RWPE1 (cell line): ENCODE data around the gene KSR1.

Experiments
- CTCF ChIA-PET: fragments of 350-600 bp; sonication (Branson Sonifier 250); formaldehyde crosslinking; extraction: SDS; loops from one replicate; lab custom pipeline; 2021; lab: Yijun Ruan, JAX
- POLR2A ChIA-PET: fragments of 400-600 bp; formaldehyde crosslinking; extraction: SDS; loops from one replicate; lab custom pipeline; 2020; ENCODE audit warnings: antibody characterized with exemption; ENCODE audit not compliant: low non-redundant PET; lab: Yijun Ruan, JAX
- DNase-seq: peaks from one replicate; pipeline ENCODE4 v3.0.0; 2012; ENCODE audit warnings: low spot score
- H3K27ac ChIP-seq: fragments of 450-650 bp; 2 replicates; pipeline ENCODE4 v1.5.1; 2017
- TF ChIP-seq, protein P1 (sequence below): fragments of 450-650 bp; conservative IDR thresholded peaks from 2 replicates; pipeline ENCODE4 v1.5.1; 2017; ENCODE audit warnings: low read depth, mild to moderate bottlenecking

KSR1 gene

DNA sequence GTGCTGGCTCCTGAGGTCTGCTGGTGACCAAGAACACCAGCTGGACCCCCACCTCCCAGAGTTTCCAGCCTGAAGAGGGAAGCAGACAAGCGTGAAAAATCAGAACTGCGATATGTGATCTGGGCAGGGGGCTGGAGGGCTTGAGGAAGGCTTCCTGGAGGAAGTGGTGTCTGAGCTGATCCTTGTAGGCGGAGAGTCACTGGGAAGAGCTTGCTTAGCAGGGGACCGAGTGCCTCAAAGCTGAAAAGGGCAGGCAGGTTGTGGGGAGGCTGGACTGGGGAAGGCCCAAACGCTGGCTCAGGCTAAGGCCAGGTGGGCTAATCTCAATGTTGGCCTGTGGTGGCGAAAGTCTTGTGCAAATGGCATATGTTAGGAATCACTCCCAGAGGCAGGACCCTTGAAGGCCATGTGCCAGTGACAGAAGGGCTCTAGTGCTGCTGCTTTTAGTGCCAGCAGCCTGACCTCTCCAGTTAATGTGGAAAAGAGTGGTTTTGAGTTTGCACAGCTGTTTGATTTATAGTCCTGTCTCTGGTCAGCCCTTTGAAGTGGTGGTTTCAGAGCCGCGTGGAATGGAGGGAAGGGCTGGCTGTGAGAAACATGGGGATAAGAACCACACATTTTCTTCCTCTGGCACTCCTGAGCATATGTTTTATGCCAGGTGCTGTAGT lies 89.4 kb downstream of the KSR1 start:
- DNase-seq: no peak
- TF ChIP-seq, protein P1, sequence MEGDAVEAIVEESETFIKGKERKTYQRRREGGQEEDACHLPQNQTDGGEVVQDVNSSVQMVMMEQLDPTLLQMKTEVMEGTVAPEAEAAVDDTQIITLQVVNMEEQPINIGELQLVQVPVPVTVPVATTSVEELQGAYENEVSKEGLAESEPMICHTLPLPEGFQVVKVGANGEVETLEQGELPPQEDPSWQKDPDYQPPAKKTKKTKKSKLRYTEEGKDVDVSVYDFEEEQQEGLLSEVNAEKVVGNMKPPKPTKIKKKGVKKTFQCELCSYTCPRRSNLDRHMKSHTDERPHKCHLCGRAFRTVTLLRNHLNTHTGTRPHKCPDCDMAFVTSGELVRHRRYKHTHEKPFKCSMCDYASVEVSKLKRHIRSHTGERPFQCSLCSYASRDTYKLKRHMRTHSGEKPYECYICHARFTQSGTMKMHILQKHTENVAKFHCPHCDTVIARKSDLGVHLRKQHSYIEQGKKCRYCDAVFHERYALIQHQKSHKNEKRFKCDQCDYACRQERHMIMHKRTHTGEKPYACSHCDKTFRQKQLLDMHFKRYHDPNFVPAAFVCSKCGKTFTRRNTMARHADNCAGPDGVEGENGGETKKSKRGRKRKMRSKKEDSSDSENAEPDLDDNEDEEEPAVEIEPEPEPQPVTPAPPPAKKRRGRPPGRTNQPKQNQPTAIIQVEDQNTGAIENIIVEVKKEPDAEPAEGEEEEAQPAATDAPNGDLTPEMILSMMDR: no peak
- no peak overlapping the region for H3K27ac ChIP-seq
- ChIA-PET CTCF (interaction anchor here (1.3 kb wide), 1 partner anchor 15 kb away, joined by 3 read pairs; no protein-coding TSS in a partner anchor), POLR2A (no interaction called here)

DNA sequence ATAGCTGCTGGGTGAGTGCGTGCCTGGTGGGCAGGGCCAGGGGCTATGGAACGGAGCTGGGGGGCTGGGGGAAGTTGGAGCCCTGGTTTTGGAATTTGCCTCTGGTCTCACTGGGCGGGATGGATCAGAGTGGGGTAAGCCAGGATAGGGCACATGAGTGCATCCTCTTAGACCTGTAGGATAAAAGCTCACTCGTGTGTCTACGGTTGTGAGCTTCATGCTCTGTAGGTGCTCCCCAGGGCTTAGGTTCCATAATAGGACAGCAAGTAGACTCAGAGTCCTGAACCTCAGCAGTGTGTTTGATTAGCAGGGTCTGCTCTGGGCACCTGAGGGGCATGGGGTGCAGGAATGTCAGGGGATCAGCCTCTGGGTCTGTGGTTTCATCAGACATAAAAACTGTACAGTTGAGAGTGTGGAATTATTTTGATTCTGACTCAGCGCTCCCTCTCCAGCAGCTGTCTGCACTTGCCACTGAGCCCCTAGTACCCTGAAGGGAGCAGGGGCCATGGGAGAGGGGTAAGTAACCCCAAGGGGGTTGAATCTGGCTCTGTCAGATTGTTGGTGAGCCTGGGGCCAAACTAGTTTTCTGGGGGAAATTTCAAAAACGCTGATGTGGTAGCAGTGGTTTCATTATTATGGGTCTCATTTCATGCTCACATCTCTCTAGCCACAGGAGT lies 90.5 kb downstream of the KSR1 start:
- ChIA-PET CTCF (interaction anchor here (0.7 to 1.3 kb wide), 2 partner anchors 14 to 108 kb away, joined by 3 to 5 read pairs; no protein-coding TSS in a partner anchor), POLR2A (no interaction called here)
- TF ChIP-seq, protein P1: no peak
- H3K27ac ChIP-seq: no peak overlapping the region
- DNase-seq: no peak

DNA sequence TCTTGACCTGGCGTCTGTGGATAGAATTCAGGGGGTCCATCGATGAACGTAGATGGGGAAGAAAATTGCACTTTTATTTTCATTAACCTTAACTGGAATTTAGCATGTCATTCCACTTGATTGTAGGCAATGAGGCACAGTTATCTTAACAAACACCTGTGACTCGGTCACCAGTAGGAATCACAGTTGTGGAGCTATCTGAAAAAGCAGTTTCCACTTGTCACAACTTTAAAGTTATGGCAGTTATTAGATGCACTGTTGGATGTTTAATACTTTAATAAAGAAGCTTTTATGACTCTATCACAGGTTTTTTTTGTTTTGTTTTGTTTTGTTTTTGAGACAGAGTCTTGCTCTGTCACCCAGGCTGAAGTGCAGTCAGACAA lies 91.0 kb downstream of the KSR1 start:
- TF ChIP-seq, protein P1: no peak
- no peak overlapping the region for H3K27ac ChIP-seq
- POLR2A ChIA-PET: no interaction called here
- CTCF ChIA-PET: interaction anchor here (0.7 kb wide), 1 partner anchor 14 kb away, joined by 5 read pairs; no protein-coding TSS in a partner anchor
- no peak for DNase-seq

DNA sequence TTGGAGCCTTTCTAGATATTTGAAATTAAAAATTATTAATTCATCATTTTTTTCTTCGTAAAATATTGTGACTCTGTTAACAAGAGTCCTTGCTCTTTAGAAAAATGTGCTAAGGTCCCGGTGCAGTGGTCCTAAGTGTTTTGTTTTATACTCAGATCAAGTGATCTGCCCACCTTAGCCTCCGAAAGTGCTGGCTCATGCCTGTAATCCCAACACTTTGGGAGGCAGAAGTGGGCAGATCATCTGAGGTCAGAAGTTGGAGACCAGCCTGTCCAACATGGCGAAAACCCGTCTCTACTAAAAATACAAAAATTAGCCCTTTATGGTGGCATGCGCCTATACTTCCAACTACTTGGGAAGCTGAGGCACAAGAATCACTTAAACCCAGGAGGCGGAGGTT lies 92.1 kb downstream of the KSR1 start:
- DNase-seq: no peak
- CTCF ChIA-PET: interaction anchor here (0.7 kb wide), 1 partner anchor 112 kb away, joined by 3 read pairs; no protein-coding TSS in a partner anchor
- TF ChIP-seq, protein P1: no peak
- no peak overlapping the region for H3K27ac ChIP-seq
- POLR2A ChIA-PET: no interaction called here

DNA sequence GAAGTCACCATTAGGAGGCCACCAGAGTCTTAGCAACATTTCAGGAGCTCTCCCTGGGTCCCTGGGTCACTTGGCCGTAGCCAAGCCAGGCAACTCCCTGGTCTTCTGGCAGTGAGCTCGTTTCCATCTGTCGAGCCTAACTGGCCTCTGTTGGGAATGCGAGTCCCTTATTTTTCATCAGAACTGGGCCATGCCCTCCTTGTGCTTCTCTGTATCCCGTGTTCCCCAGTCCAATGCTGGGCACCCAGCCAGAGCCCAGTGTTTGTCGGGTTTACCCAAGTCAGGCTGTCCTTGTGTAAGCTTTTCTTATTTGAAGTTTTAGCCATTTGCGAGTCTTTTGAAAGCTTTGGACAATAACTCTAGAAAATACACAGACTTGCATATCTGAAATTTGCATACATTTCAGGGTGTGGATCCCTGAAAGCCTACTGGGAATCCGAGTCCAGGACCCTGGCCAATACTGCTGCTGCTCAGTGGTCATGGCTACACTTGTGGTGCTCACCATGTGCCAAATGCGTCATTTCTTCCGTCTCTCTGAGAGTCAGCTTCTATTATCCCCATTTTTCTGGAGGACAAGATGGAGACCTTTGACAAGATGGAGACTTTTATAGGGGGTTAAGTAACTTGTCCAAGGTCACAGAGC lies 93.1 kb downstream of the KSR1 start:
- POLR2A ChIA-PET: no interaction called here
- no peak overlapping the region for H3K27ac ChIP-seq
- TF ChIP-seq, protein P1: no peak
- CTCF ChIA-PET: interaction anchor here (0.7 kb wide), 1 partner anchor 113 kb away, joined by 3 read pairs; no protein-coding TSS in a partner anchor
- no peak for DNase-seq

DNA sequence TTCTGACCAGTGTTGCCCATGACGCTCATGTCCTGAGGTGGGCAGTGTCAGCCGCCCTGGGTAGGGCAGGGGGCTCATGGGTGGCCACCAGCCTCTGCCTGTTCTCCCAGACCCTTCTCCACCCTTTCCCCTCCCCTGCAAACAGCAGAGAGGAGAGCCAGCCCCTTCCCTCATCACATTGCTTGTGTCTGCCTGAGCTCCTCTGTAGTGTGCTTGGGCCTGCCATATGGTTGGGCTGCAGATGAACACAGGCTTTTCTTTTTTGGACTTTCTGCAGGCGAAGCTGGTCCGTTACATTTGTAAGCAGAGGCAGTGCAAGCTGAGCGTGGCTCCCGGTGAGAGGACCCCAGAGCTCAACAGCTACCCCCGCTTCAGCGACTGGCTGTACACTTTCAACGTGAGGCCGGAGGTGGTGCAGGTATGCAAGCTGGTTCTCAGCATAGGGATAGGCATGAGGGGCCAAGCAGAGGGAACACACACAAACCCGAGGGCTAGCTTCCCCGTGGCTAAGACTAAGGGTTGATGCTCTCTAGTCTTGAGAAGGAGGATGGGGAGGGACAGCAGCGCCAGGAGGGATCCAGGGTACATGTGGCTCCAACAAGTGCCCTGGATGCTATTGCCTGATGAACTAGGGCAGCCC lies 94.2 kb downstream of the KSR1 start:
- H3K27ac ChIP-seq: no peak overlapping the region
- DNase-seq: no peak
- TF ChIP-seq, protein P1: no peak
- CTCF ChIA-PET: no interaction called here
- POLR2A ChIA-PET: no interaction called here
